GM19397 (cell line): Measurements from ENCODE around the gene CHMP5.
"Not testable (repeated sequence)": the region's sequence is repeated elsewhere in the genome, so short reads cannot be mapped to it uniquely, and the experiment has no call there.

ENCODE experiments used
- ATAC-seq: cut with Tn5 transposase; IDR thresholded peaks from one replicate; pipeline ENCODE4 v1.9.1; 2021; ENCODE audit warnings: mild to moderate bottlenecking, moderate library complexity; ENCODE audit not compliant: unreplicated experiment

CHMP5 gene

GRCh38 chr9:33310748-33311147 lies 45.9 kb downstream of the CHMP5 start:
- no peak for ATAC-seq

- no peak for ATAC-seq
These were observed 47.1 kb downstream of the CHMP5 start for GRCh38 chr9:33311953-33312352.

DNA sequence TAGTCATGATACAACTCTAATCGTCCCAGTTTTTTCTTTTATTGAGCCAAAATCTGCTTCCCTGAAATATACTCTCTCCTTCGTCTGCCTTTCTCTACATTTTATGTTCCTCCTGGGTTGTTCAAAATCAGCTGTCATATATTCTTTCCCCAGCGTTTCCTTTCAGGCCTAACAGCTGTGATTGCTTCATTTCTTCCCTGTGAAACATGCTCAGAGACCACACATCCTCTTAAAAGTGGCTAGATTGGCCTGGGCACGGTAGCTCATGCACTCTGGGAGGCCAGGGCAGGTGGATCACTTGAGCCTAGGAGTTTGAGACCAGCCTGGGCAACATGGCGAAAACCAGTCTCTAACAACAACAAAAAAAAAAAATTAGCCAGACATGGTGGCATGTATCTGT lies 50.5 kb downstream of the CHMP5 start:
- no peak for ATAC-seq

GRCh38 chr9:33317136-33317535 lies 52.3 kb downstream of the CHMP5 start:
- not testable (repeated sequence) for ATAC-seq

- no peak for ATAC-seq
These were observed 53.4 kb downstream of the CHMP5 start for GRCh38 chr9:33318225-33318624.

- no peak for ATAC-seq
These were observed 53.9 kb downstream of the CHMP5 start for GRCh38 chr9:33318781-33319180.

DNA sequence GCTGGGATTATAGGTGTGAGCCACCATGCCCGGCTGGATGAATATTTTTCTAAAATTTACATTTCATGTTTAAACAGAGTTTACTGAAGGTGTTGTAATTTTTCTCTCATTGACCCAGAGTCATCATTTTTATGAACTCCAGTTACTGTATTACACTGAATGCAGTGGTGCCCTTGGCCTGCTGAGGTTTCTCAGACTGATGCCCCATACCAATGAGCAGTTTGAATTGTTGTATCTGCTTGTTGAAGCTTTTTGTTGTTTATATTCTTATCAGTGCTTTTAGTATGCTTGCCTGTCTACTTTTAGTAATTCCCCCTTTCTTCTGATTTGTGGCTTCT lies 55.4 kb downstream of the CHMP5 start:
- ATAC-seq: no peak

GRCh38 chr9:33320568-33321261 lies 55.9 kb downstream of the CHMP5 start:
- no peak for ATAC-seq

GRCh38 chr9:33329117-33329563 lies 64.3 kb downstream of the CHMP5 start:
- ATAC-seq: no peak

DNA sequence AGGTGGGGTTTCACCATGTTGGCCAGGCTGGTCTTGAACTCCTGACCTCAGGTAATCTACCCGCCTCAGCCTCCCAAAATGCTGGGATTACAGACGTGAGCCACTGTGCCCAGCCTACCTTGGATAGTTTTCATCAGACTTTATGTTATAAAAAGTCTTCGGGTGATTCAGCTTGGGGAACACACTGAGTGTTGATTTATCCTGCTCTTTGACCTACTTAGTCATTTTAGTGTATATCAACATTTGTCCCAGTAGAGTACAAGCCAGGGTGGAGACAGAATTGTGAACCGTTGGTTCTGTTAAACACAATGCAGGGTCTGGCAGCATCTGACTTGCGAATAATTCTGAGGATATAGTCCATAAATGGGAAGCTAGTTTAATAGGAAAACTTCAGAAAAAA lies 65.1 kb downstream of the CHMP5 start:
- no peak for ATAC-seq

DNA sequence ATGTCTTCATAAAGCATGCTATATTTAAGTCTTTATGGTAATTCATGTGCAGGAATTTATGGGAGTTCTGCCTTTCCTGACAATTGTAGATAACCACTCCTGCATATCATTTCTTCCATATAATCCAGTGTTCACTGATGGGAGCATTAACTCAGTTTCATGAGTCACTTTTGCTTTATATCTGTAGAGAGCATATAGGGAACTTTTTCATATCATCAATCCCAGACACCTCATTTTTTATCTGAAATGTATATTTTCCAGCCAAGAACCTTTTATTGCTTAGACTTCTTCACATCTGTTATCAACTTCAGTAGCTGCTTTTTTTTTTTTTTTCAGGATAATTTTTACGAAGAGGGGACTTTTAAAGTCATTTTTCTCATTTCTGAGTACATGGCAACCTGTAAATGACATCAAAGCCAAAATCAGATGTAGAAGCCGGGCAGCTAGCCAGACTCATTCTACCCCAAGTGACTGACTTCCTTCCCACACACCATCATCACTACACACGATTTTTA lies 66.6 kb downstream of the CHMP5 start:
- no peak for ATAC-seq
